ENCODE measurements around the gene LRP10. TPM values are rescaled to one million over a fixed set of nuclear protein-coding genes. Genes with fewer than 3 reads are reported as not detected.
A peak's percentile ranks its signal among the peaks of the same experiment; 100 is the strongest.

The LRP10 gene
- total RNA-seq, 2 donors from 2014 or later, result 66.5 to 78.4 TPM

GRCh38 chr14:22861651-22862050 is 9.9 kb upstream of the LRP10 start:
- Mint-ChIP-seq H3K9me3 (no peaks in the 10 kb centered on the region), H3K4me1 (ENCODE audit: low read depth) (peaks cover 27% of the 10 kb centered on the region), H3K27ac (no peak overlapping the region), H3K36me3 (ENCODE audit: insufficient read depth in 2 of 2) (peaks cover 0 to 2% of the 10 kb centered on the region in 2 donors), H3K27me3 (ENCODE audit: low read depth) (peaks cover 22% of the 10 kb centered on the region), H3K4me3 (no peak overlapping the region)
- DNase-seq (no peak), ATAC-seq (replicated peaks in 1 of 2) (no peak)

- DNase-seq (no peak), ATAC-seq (replicated peaks in 1 of 2) (no peak)
- Mint-ChIP-seq H3K4me3 (no peak overlapping the region), H3K27ac (peak overlapping the region; percentile 20), H3K27me3 (ENCODE audit: low read depth) (peaks cover 22% of the 10 kb centered on the region), H3K9me3 (no peaks in the 10 kb centered on the region), H3K4me1 (ENCODE audit: low read depth) (peaks cover 14% of the 10 kb centered on the region), H3K36me3 (ENCODE audit: insufficient read depth in 2 of 2) (no peaks in the 10 kb centered on the region)
Measured at GRCh38 chr14:22864979-22865378, 6.6 kb upstream of the LRP10 start.

- H3K27me3 Mint-ChIP-seq (ENCODE audit: low read depth), result peaks cover 21% of the 10 kb centered on the region
- DNase-seq (no peak), ATAC-seq (replicated peaks in 1 of 2) (no peak)
- no peaks in the 10 kb centered on the region for H3K9me3 Mint-ChIP-seq
- no peaks in the 10 kb centered on the region for H3K36me3 Mint-ChIP-seq (ENCODE audit: insufficient read depth in 2 of 2)
- no peak overlapping the region for H3K4me3 Mint-ChIP-seq
- H3K4me1 Mint-ChIP-seq (ENCODE audit: low read depth), result peaks cover 21% of the 10 kb centered on the region
- H3K27ac Mint-ChIP-seq, result peak overlapping the region; percentile 20
Measured at GRCh38 chr14:22865424-22866405, 5.8 kb upstream of the LRP10 start.

- peaks cover 9% of the 10 kb centered on the region for H3K27me3 Mint-ChIP-seq (ENCODE audit: low read depth)
- peaks cover 25% of the 10 kb centered on the region for H3K4me1 Mint-ChIP-seq (ENCODE audit: low read depth)
- no peak overlapping the region for H3K27ac Mint-ChIP-seq
- peaks cover 0 to 2% of the 10 kb centered on the region in 2 donors for H3K36me3 Mint-ChIP-seq (ENCODE audit: insufficient read depth in 2 of 2)
- H3K4me3 Mint-ChIP-seq, result no peak overlapping the region
- H3K9me3 Mint-ChIP-seq, result no peaks in the 10 kb centered on the region
- ATAC-seq (replicated peaks in 1 of 2), result no peak
- DNase-seq, result no peak
Measured at GRCh38 chr14:22866874-22867273, 4.7 kb upstream of the LRP10 start.

- ATAC-seq (replicated peaks in 1 of 2) (peak in 1 of 2 donors; percentile 55), DNase-seq (no peak)
- peaks cover 37% of the 10 kb centered on the region for H3K4me1 Mint-ChIP-seq (ENCODE audit: low read depth)
- H3K27me3 Mint-ChIP-seq (ENCODE audit: low read depth), result no peaks in the 10 kb centered on the region
- peak overlapping the region; percentile 93 for H3K27ac Mint-ChIP-seq
- H3K4me3 Mint-ChIP-seq, result peak overlapping the region; percentile 93 to 95
- no peaks in the 10 kb centered on the region for H3K9me3 Mint-ChIP-seq
- H3K36me3 Mint-ChIP-seq (ENCODE audit: insufficient read depth in 2 of 2), result peaks cover 8 to 12% of the 10 kb centered on the region in 2 donors
Measured at GRCh38 chr14:22870811-22871223, 723 bp upstream of the LRP10 start.

- peak overlapping the region; percentile 93 to 95 for H3K4me3 Mint-ChIP-seq
- peaks cover 35% of the 10 kb centered on the region for H3K4me1 Mint-ChIP-seq (ENCODE audit: low read depth)
- DNase-seq, result peak; percentile 71 to 77
- peak overlapping the region; percentile 89 for H3K27ac Mint-ChIP-seq
- H3K36me3 Mint-ChIP-seq (ENCODE audit: insufficient read depth in 2 of 2), result peaks cover 12 to 16% of the 10 kb centered on the region in 2 donors
- H3K9me3 Mint-ChIP-seq, result no peaks in the 10 kb centered on the region
- ATAC-seq (replicated peaks in 1 of 2), result peak; percentile 29 to 37
- H3K27me3 Mint-ChIP-seq (ENCODE audit: low read depth), result no peaks in the 10 kb centered on the region
Measured at GRCh38 chr14:22872033-22872832, 693 bp downstream of the LRP10 start.

GRCh38 chr14:22872833-22873520 is 1.4 kb downstream of the LRP10 start:
- Mint-ChIP-seq H3K36me3 (ENCODE audit: insufficient read depth in 2 of 2) (peaks cover 16 to 17% of the 10 kb centered on the region in 2 donors), H3K9me3 (no peaks in the 10 kb centered on the region), H3K27me3 (ENCODE audit: low read depth) (no peaks in the 10 kb centered on the region), H3K4me3 (peak overlapping the region; percentile 93 to 95), H3K27ac (peak overlapping the region; percentile 89), H3K4me1 (ENCODE audit: low read depth) (peaks cover 35% of the 10 kb centered on the region)
- ATAC-seq (replicated peaks in 1 of 2) (no peak), DNase-seq (no peak)

DNA sequence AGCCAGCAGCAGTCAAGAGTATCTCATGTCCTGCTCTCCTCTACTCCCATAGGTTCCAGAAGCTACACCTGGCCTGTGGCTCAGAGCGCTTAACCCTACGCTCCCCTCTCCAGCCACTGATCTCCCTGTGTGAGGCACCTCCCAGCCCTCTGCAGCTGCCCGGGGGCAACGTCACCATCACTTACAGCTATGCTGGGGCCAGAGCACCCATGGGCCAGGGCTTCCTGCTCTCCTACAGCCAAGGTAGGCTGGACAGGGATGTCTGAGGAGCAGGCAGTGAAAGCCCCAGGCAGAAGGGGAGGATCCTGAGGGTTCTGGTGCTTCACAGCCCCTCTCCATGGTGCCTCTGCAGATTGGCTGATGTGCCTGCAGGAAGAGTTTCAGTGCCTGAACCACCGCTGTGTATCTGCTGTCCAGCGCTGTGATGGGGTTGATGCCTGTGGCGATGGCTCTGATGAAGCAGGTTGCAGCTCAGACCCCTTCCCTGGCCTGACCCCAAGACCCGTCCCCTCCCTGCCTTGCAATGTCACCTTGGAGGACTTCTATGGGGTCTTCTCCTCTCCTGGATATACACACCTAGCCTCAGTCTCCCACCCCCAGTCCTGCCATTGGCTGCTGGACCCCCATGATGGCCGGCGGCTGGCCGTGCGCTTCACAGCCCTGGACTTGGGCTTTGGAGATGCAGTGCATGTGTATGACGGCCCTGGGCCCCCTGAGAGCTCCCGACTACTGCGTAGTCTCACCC is 3.6 kb downstream of the LRP10 start:
- H3K9me3 Mint-ChIP-seq, result no peaks in the 10 kb centered on the region
- ATAC-seq (replicated peaks in 1 of 2) (no peak), DNase-seq (no peak)
- no peak overlapping the region for H3K27ac Mint-ChIP-seq
- no peaks in the 10 kb centered on the region for H3K27me3 Mint-ChIP-seq (ENCODE audit: low read depth)
- H3K4me1 Mint-ChIP-seq (ENCODE audit: low read depth), result peaks cover 28% of the 10 kb centered on the region
- H3K4me3 Mint-ChIP-seq, result no peak overlapping the region
- peaks cover 16 to 19% of the 10 kb centered on the region in 2 donors for H3K36me3 Mint-ChIP-seq (ENCODE audit: insufficient read depth in 2 of 2)

DNA sequence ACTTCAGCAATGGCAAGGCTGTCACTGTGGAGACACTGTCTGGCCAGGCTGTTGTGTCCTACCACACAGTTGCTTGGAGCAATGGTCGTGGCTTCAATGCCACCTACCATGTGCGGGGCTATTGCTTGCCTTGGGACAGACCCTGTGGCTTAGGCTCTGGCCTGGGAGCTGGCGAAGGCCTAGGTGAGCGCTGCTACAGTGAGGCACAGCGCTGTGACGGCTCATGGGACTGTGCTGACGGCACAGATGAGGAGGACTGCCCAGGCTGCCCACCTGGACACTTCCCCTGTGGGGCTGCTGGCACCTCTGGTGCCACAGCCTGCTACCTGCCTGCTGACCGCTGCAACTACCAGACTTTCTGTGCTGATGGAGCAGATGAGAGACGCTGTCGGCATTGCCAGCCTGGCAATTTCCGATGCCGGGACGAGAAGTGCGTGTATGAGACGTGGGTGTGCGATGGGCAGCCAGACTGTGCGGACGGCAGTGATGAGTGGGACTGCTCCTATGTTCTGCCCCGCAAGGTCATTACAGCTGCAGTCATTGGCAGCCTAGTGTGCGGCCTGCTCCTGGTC is 4.3 kb downstream of the LRP10 start:
- peaks cover 16 to 19% of the 10 kb centered on the region in 2 donors for H3K36me3 Mint-ChIP-seq (ENCODE audit: insufficient read depth in 2 of 2)
- no peak overlapping the region for H3K27ac Mint-ChIP-seq
- H3K9me3 Mint-ChIP-seq, result no peaks in the 10 kb centered on the region
- peaks cover 21% of the 10 kb centered on the region for H3K4me1 Mint-ChIP-seq (ENCODE audit: low read depth)
- ATAC-seq (replicated peaks in 1 of 2), result no peak
- H3K4me3 Mint-ChIP-seq, result no peak overlapping the region
- no peak for DNase-seq
- H3K27me3 Mint-ChIP-seq (ENCODE audit: low read depth), result no peaks in the 10 kb centered on the region

- Mint-ChIP-seq H3K4me3 (no peak overlapping the region), H3K27me3 (ENCODE audit: low read depth) (no peaks in the 10 kb centered on the region), H3K9me3 (no peaks in the 10 kb centered on the region), H3K4me1 (ENCODE audit: low read depth) (peaks cover 22% of the 10 kb centered on the region), H3K27ac (no peak overlapping the region), H3K36me3 (ENCODE audit: insufficient read depth in 2 of 2) (peaks cover 14 to 19% of the 10 kb centered on the region in 2 donors)
- DNase-seq (no peak), ATAC-seq (replicated peaks in 1 of 2) (no peak)
Measured at GRCh38 chr14:22877000-22877501, 5.5 kb downstream of the LRP10 start.

DNA sequence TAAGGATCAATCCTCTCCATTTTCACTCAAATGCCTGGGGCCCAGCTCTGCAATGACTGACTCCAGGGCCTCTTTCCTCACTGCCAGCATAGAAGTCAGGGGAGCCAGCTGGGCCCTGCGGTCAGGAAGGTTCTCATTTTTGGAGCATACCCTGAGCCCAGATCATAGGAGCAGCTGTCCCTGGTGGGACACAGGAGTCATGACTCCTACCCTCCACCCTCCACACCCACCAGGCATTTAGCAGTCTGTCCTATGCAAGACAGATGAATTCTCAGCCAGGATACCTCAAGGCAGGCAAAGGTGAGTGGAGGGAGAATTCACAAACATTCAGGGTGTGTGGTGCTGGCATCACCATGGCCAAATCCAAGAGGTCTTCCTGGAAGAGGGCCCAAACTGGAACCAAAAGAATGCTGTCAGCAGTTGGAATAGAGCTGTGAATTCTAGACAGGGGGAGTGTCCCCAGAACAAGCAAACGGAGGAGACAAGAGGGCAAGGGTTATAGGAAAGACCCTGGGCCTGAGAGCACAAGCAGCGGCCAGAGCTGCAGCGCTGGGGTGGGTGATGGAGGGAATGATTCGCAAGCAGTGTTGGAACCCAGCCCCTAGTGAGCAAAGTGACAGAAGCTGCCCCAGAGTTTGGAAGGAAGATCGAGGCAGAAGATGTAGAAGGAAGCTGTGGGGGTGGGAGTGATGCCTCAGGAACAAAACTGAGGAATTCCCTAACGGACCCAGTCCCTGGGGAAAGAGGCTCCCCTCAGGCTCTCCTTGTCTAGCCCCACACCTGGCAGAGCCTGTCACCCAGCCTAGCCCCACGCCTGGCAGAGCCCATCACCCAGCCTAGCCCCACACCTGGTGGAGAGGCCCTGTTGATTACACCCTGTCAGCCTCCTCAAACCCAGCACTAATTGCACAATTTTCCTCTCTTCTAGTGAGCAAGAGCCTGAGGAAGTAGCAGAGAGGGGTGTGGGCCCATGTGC is 7.0 kb downstream of the LRP10 start:
- Mint-ChIP-seq H3K4me1 (ENCODE audit: low read depth) (peaks cover 15% of the 10 kb centered on the region), H3K27me3 (ENCODE audit: low read depth) (no peaks in the 10 kb centered on the region), H3K9me3 (no peaks in the 10 kb centered on the region), H3K36me3 (ENCODE audit: insufficient read depth in 2 of 2) (peaks cover 8 to 18% of the 10 kb centered on the region in 2 donors), H3K4me3 (no peak overlapping the region), H3K27ac (no peak overlapping the region)
- ATAC-seq (replicated peaks in 1 of 2) (no peak), DNase-seq (no peak)
